ENCODE data around the gene SOX5.

SOX5 gene

DNA sequence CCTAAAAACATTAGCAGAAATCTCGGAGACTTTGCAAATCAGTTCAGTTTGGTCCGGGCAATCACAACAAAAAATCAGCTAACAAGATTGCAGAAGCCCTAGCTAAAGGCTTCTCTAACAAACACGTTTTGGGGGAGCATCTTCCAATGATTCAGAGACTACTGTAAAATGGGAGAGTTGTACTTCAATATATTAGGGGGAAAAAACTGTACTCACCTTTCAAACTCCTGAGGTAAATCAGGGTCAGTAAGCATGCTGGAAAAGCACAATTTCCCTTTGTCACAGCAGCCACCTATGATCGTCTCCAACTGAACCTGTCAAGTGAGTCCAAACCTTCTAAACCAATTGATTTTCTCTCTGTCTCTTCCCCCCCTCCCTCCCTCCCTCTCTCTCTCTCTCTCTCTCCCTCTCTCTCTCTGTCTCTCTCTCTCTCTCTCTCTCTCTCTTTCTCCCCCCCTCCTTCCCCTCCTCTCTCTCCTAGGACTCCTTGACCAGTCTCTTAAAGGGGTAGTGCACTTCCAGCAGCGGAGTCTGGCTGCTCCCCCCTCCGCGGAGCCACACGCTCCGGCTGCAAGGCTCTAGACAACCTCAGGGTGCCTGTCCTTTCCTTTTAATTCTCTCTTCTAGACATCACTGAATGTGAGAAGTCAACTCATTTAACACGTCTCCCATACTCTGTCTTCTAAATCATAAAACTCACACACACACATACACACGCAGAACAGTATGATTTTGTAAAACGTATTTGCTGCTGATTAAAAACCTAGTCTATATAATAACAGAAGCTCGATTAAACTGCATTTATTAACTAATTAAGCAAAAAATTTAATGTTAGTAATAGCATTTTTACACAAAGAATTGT is at the start of gene SOX5:
Gene SOX5 (minus strand): TSS at position 323 of the 862 bp plus-strand sequence. CDS start 69 bp downstream, at position 254.
- DNase-seq (ENCODE audit: low spot score), result peak; percentile 9

GRCh38 chr12:23987046-23987445 is 37.6 kb upstream of the SOX5 start:
- DNase-seq (ENCODE audit: low spot score), result no peak

DNA sequence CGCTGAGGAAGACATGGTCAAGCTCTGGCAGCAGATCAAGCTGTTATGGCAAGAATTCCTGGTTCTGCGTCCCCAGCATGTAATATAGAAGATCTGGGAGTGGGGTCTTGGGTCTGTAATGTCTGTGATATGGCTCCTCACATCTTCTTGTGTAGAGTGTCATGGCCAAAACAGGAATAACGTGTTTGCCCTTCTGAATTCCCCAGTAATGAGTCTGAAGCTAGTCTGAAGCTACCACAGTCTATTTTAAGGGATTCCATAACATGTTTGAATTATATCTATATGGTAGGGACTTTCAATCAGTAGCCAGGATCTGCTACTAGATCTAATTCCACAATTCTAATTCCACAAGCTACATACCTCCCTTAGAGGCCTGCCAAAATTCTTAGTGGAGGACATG is 31.4 kb upstream of the SOX5 start:
- DNase-seq (ENCODE audit: low spot score), result no peak

DNA sequence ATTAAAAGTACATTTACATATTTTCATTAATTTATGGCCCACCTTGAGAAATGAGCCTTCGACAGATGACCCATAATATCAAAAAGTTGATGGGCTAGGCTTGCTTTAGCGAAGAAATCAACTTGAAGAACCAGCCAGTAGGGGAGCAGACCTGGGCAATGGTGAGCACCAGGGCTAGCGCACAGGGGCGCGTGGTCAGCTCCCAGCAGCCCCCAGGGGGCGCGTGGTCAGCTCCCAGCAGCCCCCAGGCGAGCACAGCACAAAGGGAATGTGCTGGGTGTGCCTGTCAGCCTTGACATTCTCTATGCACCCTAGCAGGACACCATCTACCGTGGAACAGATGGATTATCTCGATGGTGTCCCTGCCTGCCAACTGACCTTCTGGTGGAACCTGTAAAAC is 15.3 kb upstream of the SOX5 start:
- DNase-seq (ENCODE audit: low spot score), result no peak

DNA sequence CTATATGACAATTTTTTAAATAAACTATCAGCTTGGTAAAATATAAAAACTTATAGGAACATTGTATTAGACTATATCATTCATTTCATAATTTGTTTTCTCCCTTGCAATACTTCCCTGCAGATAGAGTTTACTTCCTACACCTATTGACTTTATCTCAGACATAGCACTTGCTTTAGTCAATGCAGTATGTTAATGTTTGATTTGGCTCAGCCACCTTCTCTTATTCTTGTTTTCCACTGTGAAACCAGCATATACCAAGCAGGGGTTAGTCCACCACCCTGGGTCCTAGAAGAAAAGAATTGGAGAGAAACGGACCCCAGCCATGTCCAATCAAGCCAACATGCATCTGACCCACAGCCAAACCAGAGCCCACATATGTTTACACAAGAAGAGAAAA is 10.4 kb upstream of the SOX5 start:
- no peak for DNase-seq (ENCODE audit: low spot score)

GRCh38 chr12:23954332-23954731 is 4.9 kb upstream of the SOX5 start:
- DNase-seq (ENCODE audit: low spot score), result peak; percentile 10

- DNase-seq (ENCODE audit: low spot score), result no peak
Observed at GRCh38 chr12:23952071-23952470, 2.6 kb upstream of the SOX5 start.

DNA sequence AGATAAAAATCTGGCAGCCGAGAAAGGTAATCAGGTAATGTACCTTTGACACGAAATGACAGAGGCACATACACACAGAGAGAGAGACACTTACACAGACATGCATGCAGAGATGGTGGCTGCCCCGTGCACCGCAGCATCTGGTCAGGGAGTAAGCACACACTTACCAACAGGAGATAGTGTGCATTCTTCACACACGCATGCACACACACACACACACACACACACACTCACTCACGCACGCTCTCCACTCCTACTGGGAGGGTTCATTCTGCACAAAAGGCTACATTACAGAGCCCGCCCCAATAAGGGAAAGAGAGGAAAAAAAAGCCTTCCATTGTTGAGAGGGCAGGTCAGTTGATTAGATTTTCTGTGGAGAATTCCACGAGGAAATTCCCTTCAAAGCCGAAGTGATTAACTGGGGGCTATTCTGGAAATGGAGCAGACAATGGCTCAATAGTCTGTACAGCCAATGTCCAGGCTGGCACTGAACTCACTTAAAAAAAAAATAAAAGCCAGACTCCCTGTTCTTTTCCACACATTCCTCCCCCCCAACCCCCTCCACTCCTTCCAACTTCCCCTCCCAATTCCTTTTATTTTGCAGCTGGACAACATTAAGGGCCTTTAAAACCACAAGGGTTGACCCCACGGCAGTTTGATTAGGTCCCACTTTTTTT is 1.4 kb upstream of the SOX5 start:
- no peak for DNase-seq (ENCODE audit: low spot score)

GRCh38 chr12:23950210-23950774 is 822 bp upstream of the SOX5 start:
- DNase-seq (ENCODE audit: low spot score), result no peak

DNA sequence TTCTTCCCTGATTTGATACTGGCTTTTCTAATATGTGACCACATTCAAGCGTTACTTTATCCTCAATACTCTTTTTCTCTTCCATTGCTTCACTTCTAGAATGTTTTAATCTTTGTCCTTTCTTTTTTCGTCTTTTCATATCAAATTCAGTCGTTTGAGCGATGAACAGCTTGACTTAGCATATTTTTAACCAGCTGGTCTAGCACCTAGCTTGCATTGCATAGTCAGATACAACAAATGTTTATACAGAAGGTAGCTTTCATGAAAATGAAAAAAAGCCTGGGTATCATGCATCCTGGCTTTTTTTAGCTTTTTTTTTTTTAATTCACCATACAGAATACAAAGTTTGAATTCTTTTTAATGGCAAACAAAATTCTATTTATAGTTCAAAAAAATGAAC is 1.2 kb downstream of the SOX5 start:
- DNase-seq (ENCODE audit: low spot score), result no peak

GRCh38 chr12:23947395-23947794 is 2.1 kb downstream of the SOX5 start:
- no peak for DNase-seq (ENCODE audit: low spot score)

- no peak for DNase-seq (ENCODE audit: low spot score)
Observed at GRCh38 chr12:23945249-23945648, 4.2 kb downstream of the SOX5 start.

GRCh38 chr12:23944067-23944466 is 5.4 kb downstream of the SOX5 start:
- no peak for DNase-seq (ENCODE audit: low spot score)

GRCh38 chr12:23942841-23943240 is 6.6 kb downstream of the SOX5 start:
- DNase-seq (ENCODE audit: low spot score), result no peak

GRCh38 chr12:23941780-23942179 is 7.7 kb downstream of the SOX5 start:
- DNase-seq (ENCODE audit: low spot score), result no peak

GRCh38 chr12:23938422-23938821 is 11.0 kb downstream of the SOX5 start:
- DNase-seq (ENCODE audit: low spot score), result no peak

GRCh38 chr12:23931176-23931575 is 18.3 kb downstream of the SOX5 start:
- no peak for DNase-seq (ENCODE audit: low spot score)

DNA sequence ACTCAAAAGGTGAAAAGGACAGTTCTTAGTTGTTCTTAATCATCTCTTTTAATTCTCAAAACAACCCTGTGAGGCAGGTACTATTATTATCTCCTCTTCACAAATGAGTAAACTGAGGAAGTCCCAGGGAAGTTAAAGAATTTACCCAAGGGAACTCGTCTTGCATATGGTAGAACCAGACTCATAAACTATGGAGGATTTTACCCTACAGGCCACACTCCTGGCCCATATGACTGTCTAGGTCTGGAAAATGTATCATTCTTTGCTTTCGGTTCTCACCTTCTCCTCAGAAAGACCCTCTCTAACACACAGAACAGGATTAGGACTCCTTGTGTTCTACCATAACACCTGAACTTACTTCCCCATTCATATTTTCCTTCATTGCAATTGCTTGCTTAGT is 18.9 kb downstream of the SOX5 start:
- DNase-seq (ENCODE audit: low spot score), result no peak

GRCh38 chr12:23929906-23930305 is 19.6 kb downstream of the SOX5 start:
- no peak for DNase-seq (ENCODE audit: low spot score)

GRCh38 chr12:23927907-23928306 is 21.6 kb downstream of the SOX5 start:
- DNase-seq (ENCODE audit: low spot score), result no peak

GRCh38 chr12:23921099-23921856 is 28.2 kb downstream of the SOX5 start:
- DNase-seq (ENCODE audit: low spot score), result no peak

GRCh38 chr12:23911574-23911973 is 37.9 kb downstream of the SOX5 start:
- peak; percentile 22 for DNase-seq (ENCODE audit: low spot score)
